ENCODE measurements around the gene ZBTB20.

ZBTB20 gene

GRCh38 chr3:114608293-114608692, 538.8 kb downstream of the ZBTB20 start:
- H3K9me3 Mint-ChIP-seq = peaks cover 2% of the 10 kb centered on the region
- peaks cover 17% of the 10 kb centered on the region for H3K36me3 Mint-ChIP-seq
- no peak overlapping the region for H3K27ac Mint-ChIP-seq
- H3K4me3 Mint-ChIP-seq = no peak overlapping the region
- H3K4me1 Mint-ChIP-seq = peaks cover 13% of the 10 kb centered on the region
- ATAC-seq (ENCODE audit: low read depth) (no peak), DNase-seq (ENCODE audit: low spot score in 2 of 2) (no peak)
- no peaks in the 10 kb centered on the region for H3K27me3 Mint-ChIP-seq

GRCh38 chr3:114606336-114606735, 540.8 kb downstream of the ZBTB20 start:
- H3K36me3 Mint-ChIP-seq = peaks cover 11% of the 10 kb centered on the region
- DNase-seq (ENCODE audit: low spot score in 2 of 2) (no peak), ATAC-seq (ENCODE audit: low read depth) (no peak)
- H3K27ac Mint-ChIP-seq = peak overlapping the region; percentile 26
- no peaks in the 10 kb centered on the region for H3K27me3 Mint-ChIP-seq
- H3K4me3 Mint-ChIP-seq = no peak overlapping the region
- H3K9me3 Mint-ChIP-seq = no peaks in the 10 kb centered on the region
- peaks cover 12% of the 10 kb centered on the region for H3K4me1 Mint-ChIP-seq

DNA sequence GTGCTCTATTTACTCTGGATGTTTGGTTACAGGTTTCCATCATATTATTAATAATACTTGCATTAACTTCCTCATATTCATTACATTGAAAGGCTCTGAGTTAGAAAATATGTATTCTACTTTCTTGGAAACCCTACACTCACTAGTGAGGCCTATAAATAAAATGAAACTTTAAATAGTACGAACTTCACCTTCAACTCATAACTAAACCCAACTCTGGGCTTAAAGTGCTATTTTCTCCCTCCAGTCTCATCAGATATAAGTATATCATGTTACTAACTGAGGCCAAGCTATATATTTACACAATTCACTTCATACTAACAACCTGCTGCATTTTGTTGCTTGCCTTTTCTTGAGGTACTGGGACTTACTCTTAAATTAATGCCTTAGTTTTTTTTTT, 546.5 kb downstream of the ZBTB20 start:
- no peaks in the 10 kb centered on the region for H3K27me3 Mint-ChIP-seq
- DNase-seq (ENCODE audit: low spot score in 2 of 2) = no peak
- ATAC-seq (ENCODE audit: low read depth) = no peak
- H3K36me3 Mint-ChIP-seq = peaks cover 7% of the 10 kb centered on the region
- H3K9me3 Mint-ChIP-seq = no peaks in the 10 kb centered on the region
- peaks cover 4% of the 10 kb centered on the region for H3K4me1 Mint-ChIP-seq
- H3K4me3 Mint-ChIP-seq = no peak overlapping the region
- peak overlapping the region; percentile 22 for H3K27ac Mint-ChIP-seq

GRCh38 chr3:114597871-114598270, 549.2 kb downstream of the ZBTB20 start:
- H3K36me3 Mint-ChIP-seq = peaks cover 2% of the 10 kb centered on the region
- no peak overlapping the region for H3K27ac Mint-ChIP-seq
- no peaks in the 10 kb centered on the region for H3K27me3 Mint-ChIP-seq
- peaks cover 3% of the 10 kb centered on the region for H3K4me1 Mint-ChIP-seq
- ATAC-seq (ENCODE audit: low read depth) (no peak), DNase-seq (ENCODE audit: low spot score in 2 of 2) (no peak)
- no peak overlapping the region for H3K4me3 Mint-ChIP-seq
- H3K9me3 Mint-ChIP-seq = no peaks in the 10 kb centered on the region

DNA sequence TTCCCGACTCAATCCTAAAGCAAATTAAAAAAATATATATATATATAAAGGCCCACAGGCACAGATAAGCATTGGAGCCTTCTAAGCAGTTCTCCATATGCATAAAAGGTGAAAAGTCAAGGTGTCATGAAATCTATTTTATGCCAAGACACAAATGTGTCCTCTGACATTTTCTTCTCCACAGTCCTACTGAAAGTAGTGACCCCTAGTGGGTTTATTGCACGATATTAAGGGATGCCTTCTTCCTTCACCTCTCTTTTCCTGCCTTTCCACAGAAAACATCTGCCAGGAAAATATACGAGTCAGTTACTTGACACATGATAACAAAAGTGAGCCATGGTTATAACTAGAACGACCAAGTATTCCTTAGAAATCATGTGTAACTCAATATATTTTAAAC, 550.1 kb downstream of the ZBTB20 start:
- ATAC-seq (ENCODE audit: low read depth) (no peak), DNase-seq (ENCODE audit: low spot score in 2 of 2) (no peak)
- peaks cover 3% of the 10 kb centered on the region for H3K4me1 Mint-ChIP-seq
- H3K27me3 Mint-ChIP-seq = no peaks in the 10 kb centered on the region
- peaks cover 2% of the 10 kb centered on the region for H3K36me3 Mint-ChIP-seq
- no peaks in the 10 kb centered on the region for H3K9me3 Mint-ChIP-seq
- H3K27ac Mint-ChIP-seq = no peak overlapping the region
- no peak overlapping the region for H3K4me3 Mint-ChIP-seq

DNA sequence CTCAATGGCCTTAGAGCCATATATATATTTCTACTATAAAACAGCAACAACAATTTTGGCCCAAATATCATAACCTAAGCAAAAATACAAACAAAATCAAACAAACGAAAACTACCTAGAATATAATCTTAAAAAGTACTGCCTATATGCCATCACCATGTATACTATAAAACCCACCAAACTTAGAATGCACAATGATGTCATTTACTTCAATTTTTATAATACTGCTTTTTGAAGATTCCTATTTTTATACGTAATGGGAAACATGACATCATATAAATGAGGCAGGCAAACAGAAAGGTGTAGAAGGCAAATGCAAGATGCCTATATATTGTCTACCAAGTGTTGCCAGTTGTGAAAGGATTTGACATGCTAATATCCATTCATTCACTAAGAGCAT, 550.9 kb downstream of the ZBTB20 start:
- Mint-ChIP-seq H3K27ac (no peak overlapping the region), H3K36me3 (peaks cover 2% of the 10 kb centered on the region), H3K4me1 (no peaks in the 10 kb centered on the region), H3K4me3 (no peak overlapping the region), H3K9me3 (no peaks in the 10 kb centered on the region), H3K27me3 (no peaks in the 10 kb centered on the region)
- no peak for ATAC-seq (ENCODE audit: low read depth)
- no peak for DNase-seq (ENCODE audit: low spot score in 2 of 2)

GRCh38 chr3:114595522-114596028, 551.5 kb downstream of the ZBTB20 start:
- H3K27me3 Mint-ChIP-seq = no peaks in the 10 kb centered on the region

GRCh38 chr3:114590309-114591047, 556.6 kb downstream of the ZBTB20 start:
- peaks cover 2% of the 10 kb centered on the region for H3K4me1 Mint-ChIP-seq
- H3K9me3 Mint-ChIP-seq = no peaks in the 10 kb centered on the region
- H3K27ac Mint-ChIP-seq = no peak overlapping the region
- H3K27me3 Mint-ChIP-seq = no peaks in the 10 kb centered on the region
- no peak overlapping the region for H3K4me3 Mint-ChIP-seq
- DNase-seq (ENCODE audit: low spot score in 2 of 2) (no peak), ATAC-seq (ENCODE audit: low read depth) (no peak)
- H3K36me3 Mint-ChIP-seq = no peaks in the 10 kb centered on the region

More at GRCh38 chr3:114595522-114596028, 551.5 kb downstream of the ZBTB20 start:
- Mint-ChIP-seq H3K4me3 (no peak overlapping the region), H3K36me3 (peaks cover 2% of the 10 kb centered on the region), H3K9me3 (no peaks in the 10 kb centered on the region), H3K4me1 (no peaks in the 10 kb centered on the region), H3K27ac (no peak overlapping the region)
- no peak for ATAC-seq (ENCODE audit: low read depth)
- no peak for DNase-seq (ENCODE audit: low spot score in 2 of 2)

GRCh38 chr3:114587986-114588385, 559.1 kb downstream of the ZBTB20 start:
- Mint-ChIP-seq H3K27ac (peak overlapping the region; percentile 61), H3K9me3 (no peaks in the 10 kb centered on the region), H3K4me3 (no peak overlapping the region), H3K27me3 (no peaks in the 10 kb centered on the region), H3K4me1 (peaks cover 14% of the 10 kb centered on the region), H3K36me3 (no peaks in the 10 kb centered on the region)
- DNase-seq (ENCODE audit: low spot score in 2 of 2) (no peak), ATAC-seq (ENCODE audit: low read depth) (no peak)

- Mint-ChIP-seq H3K27ac (peak overlapping the region; percentile 90), H3K27me3 (no peaks in the 10 kb centered on the region), H3K4me3 (no peak overlapping the region), H3K36me3 (no peaks in the 10 kb centered on the region), H3K9me3 (no peaks in the 10 kb centered on the region), H3K4me1 (peaks cover 20% of the 10 kb centered on the region)
- no peak for DNase-seq (ENCODE audit: low spot score in 2 of 2)
- ATAC-seq (ENCODE audit: low read depth) = no peak
These were observed 561.0 kb downstream of the ZBTB20 start for GRCh38 chr3:114586119-114586518.

DNA sequence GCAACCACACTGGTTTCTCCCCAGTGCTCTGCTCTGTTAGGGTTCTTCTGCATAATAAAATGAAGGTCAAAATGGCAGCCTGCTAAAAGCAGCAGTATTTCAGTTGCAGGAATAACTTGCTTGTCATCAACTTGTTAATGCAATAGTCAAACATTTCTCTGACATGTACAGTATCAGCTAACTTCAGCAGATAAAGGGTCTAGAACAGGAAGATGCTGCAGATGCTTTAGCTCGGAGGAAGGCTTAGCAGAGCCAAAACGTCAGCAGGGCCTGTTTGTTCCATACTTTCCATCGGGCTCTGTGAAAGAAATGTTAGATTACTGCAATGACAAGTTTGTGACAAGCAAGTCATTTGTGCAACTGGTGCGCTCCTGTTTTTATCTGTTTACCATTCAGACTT, 561.4 kb downstream of the ZBTB20 start:
- H3K4me3 Mint-ChIP-seq = no peak overlapping the region
- DNase-seq (ENCODE audit: low spot score in 2 of 2) = no peak
- ATAC-seq (ENCODE audit: low read depth) = no peak
- H3K9me3 Mint-ChIP-seq = no peaks in the 10 kb centered on the region
- no peaks in the 10 kb centered on the region for H3K36me3 Mint-ChIP-seq
- peaks cover 20% of the 10 kb centered on the region for H3K4me1 Mint-ChIP-seq
- no peaks in the 10 kb centered on the region for H3K27me3 Mint-ChIP-seq
- H3K27ac Mint-ChIP-seq = peak overlapping the region; percentile 90

DNA sequence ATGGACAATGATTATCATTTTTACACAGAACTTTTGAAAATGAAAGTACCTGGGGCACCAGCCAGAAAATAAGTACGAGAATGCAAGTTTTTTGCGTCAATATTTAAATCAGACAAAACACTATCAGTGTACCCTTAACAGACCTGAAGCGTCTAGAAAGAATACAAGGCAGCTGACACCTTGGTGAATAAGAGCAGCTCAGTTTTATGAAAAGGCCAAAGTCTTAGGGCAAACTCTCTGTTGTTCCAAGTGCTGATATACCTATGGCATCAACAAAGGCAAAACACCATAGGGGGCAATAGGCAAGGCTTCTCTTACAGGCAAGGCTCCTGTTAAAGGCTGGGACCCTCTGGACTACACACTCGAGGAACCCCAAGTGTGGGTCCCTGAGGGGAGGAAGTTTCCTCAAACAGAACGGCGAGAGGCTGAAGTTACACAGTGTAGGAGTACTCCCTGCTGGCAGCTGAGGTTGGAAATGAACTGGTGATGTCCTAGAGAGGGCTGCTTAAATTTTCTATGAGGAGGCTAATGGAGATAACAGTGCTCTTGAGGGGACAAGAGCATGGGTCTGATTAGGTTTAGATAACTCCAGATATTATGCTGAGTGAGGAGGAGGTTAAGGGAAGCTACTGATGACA, 562.2 kb downstream of the ZBTB20 start:
- peak overlapping the region; percentile 90 for H3K27ac Mint-ChIP-seq
- no peaks in the 10 kb centered on the region for H3K27me3 Mint-ChIP-seq
- peaks cover 20% of the 10 kb centered on the region for H3K4me1 Mint-ChIP-seq
- H3K4me3 Mint-ChIP-seq = peak overlapping the region; percentile 71
- DNase-seq (ENCODE audit: low spot score in 2 of 2) = peak; percentile 14 to 21
- no peaks in the 10 kb centered on the region for H3K36me3 Mint-ChIP-seq
- H3K9me3 Mint-ChIP-seq = no peaks in the 10 kb centered on the region
- peak; percentile 82 for ATAC-seq (ENCODE audit: low read depth)

DNA sequence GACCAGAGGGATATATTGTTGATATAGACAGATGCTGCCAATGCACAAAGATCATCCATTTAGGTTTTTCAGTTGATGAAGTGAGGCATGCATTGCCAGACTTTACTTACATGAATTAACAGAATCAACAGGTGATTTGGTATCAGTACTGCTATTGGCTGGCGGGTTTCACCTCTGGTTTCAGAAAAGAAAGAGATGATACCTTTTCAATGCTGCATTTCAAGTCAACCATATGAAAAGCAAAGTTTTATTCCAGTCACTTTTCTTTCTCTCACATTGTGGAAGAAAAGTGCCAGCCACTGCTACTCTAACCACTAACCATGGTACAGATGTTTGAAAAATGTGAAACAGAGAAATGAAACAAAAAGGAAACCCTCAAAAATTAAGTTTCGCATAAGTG, 564.2 kb downstream of the ZBTB20 start:
- Mint-ChIP-seq H3K4me3 (peak overlapping the region; percentile 37), H3K27me3 (no peaks in the 10 kb centered on the region), H3K27ac (peak overlapping the region; percentile 90), H3K4me1 (peaks cover 20% of the 10 kb centered on the region), H3K36me3 (no peaks in the 10 kb centered on the region), H3K9me3 (no peaks in the 10 kb centered on the region)
- DNase-seq (ENCODE audit: low spot score in 2 of 2) (no peak), ATAC-seq (ENCODE audit: low read depth) (peak; percentile 49)

DNA sequence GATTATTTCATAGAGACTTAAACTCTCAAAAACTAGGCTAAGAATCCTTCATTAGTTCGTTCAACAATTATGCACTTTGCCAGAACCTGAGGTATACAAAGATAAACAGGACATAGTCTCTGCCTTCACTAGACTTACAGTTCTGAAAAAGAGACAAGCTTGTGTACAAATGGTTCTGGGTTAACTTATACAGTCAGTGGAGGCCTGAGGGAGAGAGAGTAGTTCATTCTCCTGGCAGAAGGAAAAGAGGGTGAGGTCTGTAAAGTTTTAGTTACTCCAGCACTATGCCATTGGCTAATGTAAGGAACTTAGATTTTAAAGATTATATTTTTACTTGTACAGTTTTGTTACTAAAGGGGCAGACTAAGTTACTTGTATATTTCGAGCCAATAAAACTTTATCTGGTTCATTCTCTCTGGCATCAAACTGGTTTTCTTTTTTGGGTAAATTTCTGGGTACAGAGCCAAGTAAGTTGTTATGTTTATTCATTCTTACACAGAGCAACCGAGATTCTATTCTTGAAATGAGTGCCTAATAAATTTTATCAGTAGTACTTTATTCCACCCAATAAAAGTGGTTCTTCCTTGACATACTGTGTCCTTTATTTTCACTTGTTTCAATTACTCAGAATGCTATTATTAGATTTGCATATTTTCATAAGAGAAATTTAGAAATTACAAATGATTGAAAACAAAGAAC, 574.6 kb downstream of the ZBTB20 start:
- peaks cover 9% of the 10 kb centered on the region for H3K4me1 Mint-ChIP-seq
- no peaks in the 10 kb centered on the region for H3K9me3 Mint-ChIP-seq
- no peak for ATAC-seq (ENCODE audit: low read depth)
- no peak overlapping the region for H3K4me3 Mint-ChIP-seq
- no peak overlapping the region for H3K27ac Mint-ChIP-seq
- no peaks in the 10 kb centered on the region for H3K27me3 Mint-ChIP-seq
- no peak for DNase-seq (ENCODE audit: low spot score in 2 of 2)
- H3K36me3 Mint-ChIP-seq = peaks cover 8% of the 10 kb centered on the region
